Measurements from ENCODE around the gene JCAD.
A peak's percentile ranks its signal among the peaks of the same experiment; 100 is the strongest.

JCAD gene

DNA sequence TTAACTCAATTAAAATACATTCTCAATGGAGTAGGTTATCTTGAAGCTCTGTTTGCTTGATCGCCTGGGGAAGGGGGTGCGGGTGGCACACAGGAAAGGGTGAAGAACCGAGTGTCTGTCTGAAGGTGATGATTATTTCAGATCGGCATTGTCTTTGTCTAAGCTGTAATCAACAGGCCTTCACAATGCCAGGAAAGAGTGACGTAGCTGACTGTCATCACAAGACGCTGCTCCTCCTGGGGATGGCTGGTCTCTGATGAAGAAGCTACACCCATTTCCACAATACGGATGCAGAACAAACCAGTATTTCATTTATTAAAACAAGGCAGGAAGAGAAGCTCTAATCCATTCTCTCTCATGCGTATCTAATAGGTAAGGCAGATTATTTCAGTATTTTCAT, 19.4 kb downstream of the JCAD start:
- Histone ChIP-seq H3K36me3 (ENCODE audit: control insufficient read depth in 5 of 5, insufficient read depth in 5 of 5, low read length in 5 of 5) (peaks cover 0 to 5% (median 4%) of the 10 kb centered on the region in 5 donors), H3K9me3 (ENCODE audit: control insufficient read depth in 5 of 5, low read length in 5 of 5) (no peaks in the 10 kb centered on the region), H3K27me3 (ENCODE audit: control insufficient read depth in 5 of 5, insufficient read depth in 4 of 5, low read length in 5 of 5) (peaks cover 0 to 2% (median 0%) of the 10 kb centered on the region in 5 donors), H3K9ac (ENCODE audit: low read length in 5 of 5) (no peak overlapping the region), H3K4me1 (ENCODE audit: control insufficient read depth in 5 of 5, insufficient read depth in 5 of 5, low read length in 5 of 5) (peaks cover 0 to 79% (median 11%) of the 10 kb centered on the region in 5 donors), H3K4me3 (ENCODE audit: low read depth in 1 of 5, low read length in 5 of 5) (no peak overlapping the region), H3K27ac (ENCODE audit: low read depth, low read length) (peak overlapping the region; percentile 54)

DNA sequence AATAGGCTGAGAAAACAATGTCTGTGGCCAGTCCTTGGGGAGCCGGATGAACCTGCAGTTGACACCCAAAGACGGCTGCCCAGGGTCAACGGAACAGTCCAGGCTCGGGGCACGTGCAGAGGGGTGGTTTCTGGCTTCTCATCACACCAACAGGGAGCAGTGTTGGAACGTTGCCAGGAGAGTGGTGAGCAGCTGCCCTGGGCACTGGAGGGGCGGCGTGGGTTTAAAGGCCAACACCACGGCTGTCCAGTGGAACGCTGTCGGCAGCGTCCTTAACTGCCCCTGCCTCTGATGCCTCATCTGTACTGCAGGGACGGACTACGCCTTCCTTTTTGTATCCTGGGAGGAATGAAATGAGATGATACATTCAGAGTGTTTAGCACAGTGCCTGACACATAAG, 19.8 kb downstream of the JCAD start:
- Histone ChIP-seq H3K4me3 (ENCODE audit: low read depth in 1 of 5, low read length in 5 of 5) (no peak overlapping the region), H3K36me3 (ENCODE audit: control insufficient read depth in 5 of 5, insufficient read depth in 5 of 5, low read length in 5 of 5) (peaks cover 0 to 5% (median 2%) of the 10 kb centered on the region in 5 donors), H3K4me1 (ENCODE audit: control insufficient read depth in 5 of 5, insufficient read depth in 5 of 5, low read length in 5 of 5) (peaks cover 0 to 79% (median 8%) of the 10 kb centered on the region in 5 donors), H3K27me3 (ENCODE audit: control insufficient read depth in 5 of 5, insufficient read depth in 4 of 5, low read length in 5 of 5) (peaks cover 0 to 2% (median 0%) of the 10 kb centered on the region in 5 donors), H3K27ac (ENCODE audit: low read depth, low read length) (peak overlapping the region; percentile 54), H3K9ac (ENCODE audit: low read length in 5 of 5) (no peak overlapping the region), H3K9me3 (ENCODE audit: control insufficient read depth in 5 of 5, low read length in 5 of 5) (no peaks in the 10 kb centered on the region)

DNA sequence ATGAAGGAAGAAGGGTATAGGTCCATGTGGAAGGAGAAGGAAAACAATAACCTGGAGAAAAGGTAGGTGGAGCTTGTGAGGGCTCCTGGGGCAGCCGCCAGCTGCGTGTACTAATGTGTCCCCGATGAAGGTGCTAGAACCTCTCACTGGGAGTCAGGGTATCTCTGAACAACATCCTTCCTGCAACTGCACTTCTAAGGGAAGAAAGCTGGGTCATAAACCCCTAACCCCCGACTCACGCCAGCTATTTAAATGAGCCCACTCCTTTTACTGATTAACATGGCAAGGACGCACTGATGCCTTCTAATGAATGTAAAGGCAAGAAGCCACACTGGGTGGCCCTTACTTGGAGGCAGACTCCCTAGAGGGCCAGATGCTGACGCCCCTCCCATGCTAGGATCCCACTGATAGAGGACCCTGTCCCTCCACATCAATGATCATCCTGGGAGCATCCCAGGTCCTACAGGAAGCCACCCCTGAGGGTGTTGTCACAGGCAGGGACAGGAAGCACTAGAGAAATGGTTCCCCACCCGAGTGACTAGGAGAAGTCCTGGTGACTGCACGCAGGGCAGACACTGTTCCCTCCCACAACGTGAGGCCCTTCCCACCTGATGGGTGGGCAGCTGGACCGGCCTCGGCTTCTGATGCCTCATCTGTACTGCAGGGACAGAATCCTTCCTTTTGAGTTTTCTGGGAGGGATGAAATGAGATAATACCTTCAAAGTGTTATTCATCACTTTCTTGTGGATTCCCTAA, 20.4 kb downstream of the JCAD start:
- Histone ChIP-seq H3K36me3 (ENCODE audit: control insufficient read depth in 5 of 5, insufficient read depth in 5 of 5, low read length in 5 of 5) (peaks cover 0 to 5% (median 2%) of the 10 kb centered on the region in 5 donors), H3K27ac (ENCODE audit: low read depth, low read length) (peak overlapping the region; percentile 54), H3K4me3 (ENCODE audit: low read depth in 1 of 5, low read length in 5 of 5) (no peak overlapping the region), H3K9me3 (ENCODE audit: control insufficient read depth in 5 of 5, low read length in 5 of 5) (no peaks in the 10 kb centered on the region), H3K4me1 (ENCODE audit: control insufficient read depth in 5 of 5, insufficient read depth in 5 of 5, low read length in 5 of 5) (peaks cover 0 to 77% (median 7%) of the 10 kb centered on the region in 5 donors), H3K9ac (ENCODE audit: low read length in 5 of 5) (no peak overlapping the region), H3K27me3 (ENCODE audit: control insufficient read depth in 5 of 5, insufficient read depth in 4 of 5, low read length in 5 of 5) (peaks cover 0 to 3% (median 0%) of the 10 kb centered on the region in 5 donors)

DNA sequence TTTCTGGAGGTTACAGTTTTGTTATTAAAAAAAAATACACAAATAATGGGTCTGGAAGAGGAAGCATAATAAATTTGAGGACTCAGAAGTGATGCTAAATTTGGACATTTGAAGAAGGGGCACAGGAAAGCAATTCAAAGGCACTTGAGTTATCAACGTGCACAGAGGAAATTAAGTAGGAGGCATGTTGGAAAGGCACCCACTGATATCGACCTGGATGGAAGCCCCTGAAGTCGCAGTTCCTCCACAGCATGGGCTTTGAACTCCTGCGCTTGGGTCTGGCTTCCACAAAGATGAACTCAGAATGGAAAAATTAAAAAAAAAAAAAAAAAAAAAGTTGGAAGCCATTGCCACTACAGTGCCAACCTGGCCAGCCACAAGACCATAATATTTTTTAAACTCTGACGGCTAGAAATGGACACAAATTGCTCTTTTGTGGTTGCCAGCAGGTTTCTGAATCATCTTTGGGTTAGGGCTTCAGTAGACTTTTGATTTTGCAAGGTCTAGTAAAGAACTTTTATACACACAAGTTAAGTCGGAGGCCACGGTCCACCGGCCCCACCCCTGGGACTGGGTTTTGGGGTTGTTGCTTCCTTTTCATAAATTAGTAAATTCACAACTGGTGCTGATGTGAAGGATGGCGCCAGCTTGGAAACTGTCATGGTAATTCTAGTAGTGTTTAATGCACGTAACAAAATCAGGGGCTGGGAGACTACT, 21.6 kb downstream of the JCAD start:
- peaks cover 0 to 67% (median 3%) of the 10 kb centered on the region in 5 donors for H3K4me1 ChIP-seq (ENCODE audit: control insufficient read depth in 5 of 5, insufficient read depth in 5 of 5, low read length in 5 of 5)

DNA sequence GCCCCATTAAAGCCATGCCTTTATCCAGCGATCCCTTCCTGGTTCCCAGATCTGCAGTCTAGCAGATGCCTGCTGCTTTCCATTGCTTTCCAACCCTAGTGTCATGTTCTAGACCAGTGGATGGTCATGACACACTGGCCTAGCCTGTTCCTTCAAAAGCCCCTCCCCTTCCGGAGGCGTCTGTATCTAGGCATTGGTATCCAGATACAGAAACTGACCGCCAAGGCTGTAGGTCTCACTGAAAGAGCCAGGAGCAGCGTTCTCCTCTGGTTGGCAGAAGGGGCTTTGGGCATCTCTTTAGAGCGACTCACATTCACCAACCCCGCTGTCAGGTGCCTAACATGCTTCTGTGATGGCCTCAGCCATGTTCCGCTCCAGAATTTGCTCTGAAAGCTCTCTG, 22.6 kb downstream of the JCAD start:
- no peak overlapping the region for H3K27ac ChIP-seq (ENCODE audit: low read depth, low read length)
- peaks cover 0 to 3% (median 0%) of the 10 kb centered on the region in 5 donors for H3K27me3 ChIP-seq (ENCODE audit: control insufficient read depth in 5 of 5, insufficient read depth in 4 of 5, low read length in 5 of 5)
- no peak overlapping the region for H3K9ac ChIP-seq (ENCODE audit: low read length in 5 of 5)
- no peak overlapping the region for H3K4me3 ChIP-seq (ENCODE audit: low read depth in 1 of 5, low read length in 5 of 5)
- peaks cover 0 to 60% (median 3%) of the 10 kb centered on the region in 5 donors for H3K4me1 ChIP-seq (ENCODE audit: control insufficient read depth in 5 of 5, insufficient read depth in 5 of 5, low read length in 5 of 5)
- H3K9me3 ChIP-seq (ENCODE audit: control insufficient read depth in 5 of 5, low read length in 5 of 5) = no peaks in the 10 kb centered on the region
- peaks cover 0 to 5% (median 4%) of the 10 kb centered on the region in 5 donors for H3K36me3 ChIP-seq (ENCODE audit: control insufficient read depth in 5 of 5, insufficient read depth in 5 of 5, low read length in 5 of 5)

More for the DNA sequence above, 21.6 kb downstream of the JCAD start:
- H3K27me3 ChIP-seq (ENCODE audit: control insufficient read depth in 5 of 5, insufficient read depth in 4 of 5, low read length in 5 of 5) = peaks cover 0 to 3% (median 0%) of the 10 kb centered on the region in 5 donors
- no peak overlapping the region for H3K4me3 ChIP-seq (ENCODE audit: low read depth in 1 of 5, low read length in 5 of 5)
- no peak overlapping the region for H3K27ac ChIP-seq (ENCODE audit: low read depth, low read length)
- no peak overlapping the region for H3K9ac ChIP-seq (ENCODE audit: low read length in 5 of 5)
- peaks cover 0 to 5% (median 4%) of the 10 kb centered on the region in 5 donors for H3K36me3 ChIP-seq (ENCODE audit: control insufficient read depth in 5 of 5, insufficient read depth in 5 of 5, low read length in 5 of 5)
- H3K9me3 ChIP-seq (ENCODE audit: control insufficient read depth in 5 of 5, low read length in 5 of 5) = no peaks in the 10 kb centered on the region

DNA sequence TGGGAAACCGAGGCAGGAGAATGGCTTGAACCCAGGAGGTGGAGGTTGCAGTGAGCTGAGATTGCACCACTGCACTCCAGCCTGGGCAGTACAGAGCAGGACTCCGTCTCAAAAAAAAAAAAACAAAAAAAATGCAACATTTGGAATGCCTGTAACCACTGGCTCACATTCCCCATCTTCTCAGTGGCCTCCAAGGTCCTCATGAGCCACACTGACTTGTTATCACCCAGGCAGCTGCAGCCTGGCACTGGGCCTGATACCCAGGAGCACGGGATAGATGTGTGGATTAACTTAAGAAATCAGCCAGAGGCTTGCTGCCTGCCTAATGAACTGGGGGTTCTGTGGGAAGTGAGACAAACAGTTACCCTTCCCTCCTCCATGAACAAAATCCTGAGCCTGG, 23.0 kb downstream of the JCAD start:
- no peak overlapping the region for H3K9ac ChIP-seq (ENCODE audit: low read length in 5 of 5)
- H3K4me1 ChIP-seq (ENCODE audit: control insufficient read depth in 5 of 5, insufficient read depth in 5 of 5, low read length in 5 of 5) = peaks cover 0 to 58% (median 3%) of the 10 kb centered on the region in 5 donors
- peaks cover 0 to 5% (median 4%) of the 10 kb centered on the region in 5 donors for H3K36me3 ChIP-seq (ENCODE audit: control insufficient read depth in 5 of 5, insufficient read depth in 5 of 5, low read length in 5 of 5)
- no peaks in the 10 kb centered on the region for H3K9me3 ChIP-seq (ENCODE audit: control insufficient read depth in 5 of 5, low read length in 5 of 5)
- no peak overlapping the region for H3K27ac ChIP-seq (ENCODE audit: low read depth, low read length)
- H3K27me3 ChIP-seq (ENCODE audit: control insufficient read depth in 5 of 5, insufficient read depth in 4 of 5, low read length in 5 of 5) = peaks cover 0 to 3% (median 0%) of the 10 kb centered on the region in 5 donors
- no peak overlapping the region for H3K4me3 ChIP-seq (ENCODE audit: low read depth in 1 of 5, low read length in 5 of 5)

DNA sequence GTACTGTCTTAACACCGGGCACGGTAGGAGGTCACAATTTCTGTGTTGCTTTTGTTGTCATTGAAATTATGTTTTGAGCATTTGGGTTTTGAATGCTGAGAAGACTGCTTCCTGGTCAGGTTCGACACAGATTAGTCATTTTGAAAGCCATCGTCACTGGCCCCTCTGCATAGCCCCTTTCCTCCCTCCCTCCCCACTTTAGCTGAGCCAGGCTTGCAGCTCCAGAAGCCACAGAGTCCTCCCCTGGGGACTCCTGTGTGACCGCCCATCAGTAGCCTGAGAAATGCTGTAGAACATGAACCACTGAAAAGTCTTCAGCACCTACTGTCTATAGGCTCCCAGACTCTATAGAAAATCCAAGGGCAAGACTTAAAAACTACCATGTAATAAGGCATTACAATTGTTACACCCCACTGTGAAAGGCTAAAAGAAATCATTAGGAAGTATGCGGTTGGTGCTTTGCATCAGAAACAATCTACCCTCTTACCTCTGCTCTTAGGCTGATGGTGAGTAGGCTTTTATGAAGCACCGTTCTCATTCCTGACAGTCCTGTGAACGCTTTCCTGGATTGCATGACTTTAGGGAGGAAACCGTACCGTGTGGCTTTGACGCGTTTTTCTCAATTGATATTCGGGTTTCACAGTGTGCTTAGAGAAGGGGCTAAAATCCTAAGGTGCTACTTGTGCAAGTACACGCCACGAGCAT, 24.8 kb downstream of the JCAD start:
- peaks cover 0 to 5% (median 4%) of the 10 kb centered on the region in 5 donors for H3K36me3 ChIP-seq (ENCODE audit: control insufficient read depth in 5 of 5, insufficient read depth in 5 of 5, low read length in 5 of 5)
- no peaks in the 10 kb centered on the region for H3K9me3 ChIP-seq (ENCODE audit: control insufficient read depth in 5 of 5, low read length in 5 of 5)
- peaks cover 0 to 53% (median 3%) of the 10 kb centered on the region in 5 donors for H3K4me1 ChIP-seq (ENCODE audit: control insufficient read depth in 5 of 5, insufficient read depth in 5 of 5, low read length in 5 of 5)
- peaks cover 0 to 3% (median 0%) of the 10 kb centered on the region in 5 donors for H3K27me3 ChIP-seq (ENCODE audit: control insufficient read depth in 5 of 5, insufficient read depth in 4 of 5, low read length in 5 of 5)
- H3K4me3 ChIP-seq (ENCODE audit: low read depth in 1 of 5, low read length in 5 of 5) = no peak overlapping the region
- no peak overlapping the region for H3K27ac ChIP-seq (ENCODE audit: low read depth, low read length)
- no peak overlapping the region for H3K9ac ChIP-seq (ENCODE audit: low read length in 5 of 5)

DNA sequence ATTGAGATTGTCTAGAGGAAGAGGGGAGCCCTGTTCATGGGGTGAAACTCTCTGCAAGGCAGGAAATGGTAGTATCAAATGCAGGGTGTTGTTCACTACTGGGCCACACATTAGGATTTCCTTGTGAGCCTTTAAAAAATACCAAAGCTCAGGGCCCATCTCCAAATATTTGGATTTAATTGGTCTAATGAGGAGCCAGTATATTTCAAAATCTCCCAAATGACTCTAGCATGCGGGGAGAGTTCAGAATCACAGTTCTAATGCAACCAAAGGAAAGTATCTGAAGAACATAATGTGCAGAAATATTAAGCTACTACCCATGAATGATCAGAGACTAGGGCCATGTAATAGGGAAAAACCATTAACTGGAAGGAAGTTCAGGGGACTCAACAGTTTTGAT, 27.3 kb downstream of the JCAD start:
- Histone ChIP-seq H3K9ac (ENCODE audit: low read length in 5 of 5) (no peak overlapping the region), H3K27me3 (ENCODE audit: control insufficient read depth in 5 of 5, insufficient read depth in 4 of 5, low read length in 5 of 5) (peaks cover 0 to 3% (median 0%) of the 10 kb centered on the region in 5 donors), H3K9me3 (ENCODE audit: control insufficient read depth in 5 of 5, low read length in 5 of 5) (no peaks in the 10 kb centered on the region), H3K4me3 (ENCODE audit: low read depth in 1 of 5, low read length in 5 of 5) (no peak overlapping the region), H3K36me3 (ENCODE audit: control insufficient read depth in 5 of 5, insufficient read depth in 5 of 5, low read length in 5 of 5) (peaks cover 0 to 12% (median 4%) of the 10 kb centered on the region in 5 donors), H3K4me1 (ENCODE audit: control insufficient read depth in 5 of 5, insufficient read depth in 5 of 5, low read length in 5 of 5) (peaks cover 3 to 60% (median 15%) of the 10 kb centered on the region in 5 donors), H3K27ac (ENCODE audit: low read depth, low read length) (no peak overlapping the region)

DNA sequence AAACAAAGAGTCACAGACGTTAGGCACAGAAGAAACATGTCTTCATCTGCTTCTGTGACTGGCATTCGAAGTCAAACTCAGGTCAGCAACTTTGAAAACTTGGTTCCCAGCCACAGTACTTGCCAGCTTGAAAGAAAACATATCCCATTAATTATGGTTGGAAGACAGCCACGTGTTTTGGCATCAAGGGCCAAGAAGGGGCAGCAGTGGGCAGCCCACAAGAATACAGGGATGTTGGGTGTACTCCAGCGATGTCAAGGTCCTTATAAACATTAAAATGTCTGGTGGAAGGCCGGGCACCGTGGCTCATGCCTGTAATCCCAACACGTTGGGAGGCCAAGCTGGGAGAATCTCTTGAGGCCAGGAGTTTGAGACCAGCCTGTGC, 29.5 kb downstream of the JCAD start:
- Histone ChIP-seq H3K4me1 (ENCODE audit: control insufficient read depth in 5 of 5, insufficient read depth in 5 of 5, low read length in 5 of 5) (peaks cover 0 to 60% (median 21%) of the 10 kb centered on the region in 5 donors), H3K36me3 (ENCODE audit: control insufficient read depth in 5 of 5, insufficient read depth in 5 of 5, low read length in 5 of 5) (peaks cover 0 to 12% (median 4%) of the 10 kb centered on the region in 5 donors), H3K9ac (ENCODE audit: low read length in 5 of 5) (no peak overlapping the region), H3K9me3 (ENCODE audit: control insufficient read depth in 5 of 5, low read length in 5 of 5) (no peaks in the 10 kb centered on the region), H3K4me3 (ENCODE audit: low read depth in 1 of 5, low read length in 5 of 5) (no peak overlapping the region), H3K27ac (ENCODE audit: low read depth, low read length) (no peak overlapping the region), H3K27me3 (ENCODE audit: control insufficient read depth in 5 of 5, insufficient read depth in 4 of 5, low read length in 5 of 5) (peaks cover 0 to 3% (median 0%) of the 10 kb centered on the region in 5 donors)

Data from subcutaneous abdominal adipose tissue (tissue), 5 donors.